Adipocyte (in vitro differentiated cells): ENCODE results near the gene STK4.

Experiments
- DNase-seq: peaks from one replicate; pipeline ENCODE4 v3.0.0-alpha.2; 2015; ENCODE audit warnings: low read depth
- H3K27me3 ChIP-seq: replicated peaks from 2 replicates; pipeline ENCODE4 v1.7.0; 2013; ENCODE audit warnings: mild to moderate bottlenecking, low read length, moderate library complexity; ENCODE audit not compliant: control insufficient read depth, insufficient read depth
- H3K36me3 ChIP-seq: 2 replicates; pipeline ENCODE4 v1.7.0; 2013; ENCODE audit warnings: low read length, mild to moderate bottlenecking, moderate library complexity; ENCODE audit not compliant: control insufficient read depth, insufficient read depth, severe bottlenecking
- H3K4me1 ChIP-seq: 2 replicates; pipeline ENCODE4 v1.7.0; 2013; ENCODE audit warnings: mild to moderate bottlenecking, low read length, moderate library complexity; ENCODE audit not compliant: control insufficient read depth, insufficient read depth
- H3K4me3 ChIP-seq: 2 replicates; pipeline ENCODE4 v1.7.0; 2013; ENCODE audit warnings: mild to moderate bottlenecking, low read length, moderate library complexity
- H3K9ac ChIP-seq: 2 replicates; pipeline ENCODE4 v1.7.0; 2013; ENCODE audit warnings: mild to moderate bottlenecking, low read length, moderate library complexity
- H3K9me3 ChIP-seq: 2 replicates; pipeline ENCODE4 v1.7.0; 2013; ENCODE audit warnings: mild to moderate bottlenecking, low read length, moderate library complexity; ENCODE audit not compliant: control insufficient read depth

STK4 gene

GRCh38 chr20:45117581-45117980 lies 151.3 kb downstream of the STK4 start:
- Histone ChIP-seq H3K9ac (no peak overlapping the region), H3K4me3 (no peak overlapping the region), H3K9me3 (no peaks in the 10 kb centered on the region), H3K4me1 (no peaks in the 10 kb centered on the region), H3K36me3 (no peaks in the 10 kb centered on the region), H3K27me3 (peaks cover 38% of the 10 kb centered on the region)
- no peak for DNase-seq

GRCh38 chr20:45118028-45118427 lies 151.7 kb downstream of the STK4 start:
- Histone ChIP-seq H3K27me3 (peaks cover 40% of the 10 kb centered on the region), H3K4me1 (no peaks in the 10 kb centered on the region), H3K9ac (no peak overlapping the region), H3K36me3 (no peaks in the 10 kb centered on the region), H3K9me3 (no peaks in the 10 kb centered on the region), H3K4me3 (no peak overlapping the region)
- no peak for DNase-seq

GRCh38 chr20:45119556-45120266 lies 153.4 kb downstream of the STK4 start:
- Histone ChIP-seq H3K9ac (no peak overlapping the region), H3K4me3 (no peak overlapping the region), H3K9me3 (peaks cover 7% of the 10 kb centered on the region), H3K36me3 (no peaks in the 10 kb centered on the region), H3K4me1 (no peaks in the 10 kb centered on the region), H3K27me3 (peaks cover 50% of the 10 kb centered on the region)
- no peak for DNase-seq

- Histone ChIP-seq H3K9me3 (peaks cover 7% of the 10 kb centered on the region), H3K9ac (no peak overlapping the region), H3K27me3 (peaks cover 52% of the 10 kb centered on the region), H3K4me1 (no peaks in the 10 kb centered on the region), H3K4me3 (no peak overlapping the region), H3K36me3 (no peaks in the 10 kb centered on the region)
- DNase-seq: no peak
Measured at GRCh38 chr20:45121388-45121787, 155.1 kb downstream of the STK4 start.

- Histone ChIP-seq H3K9ac (no peak within 1 kb of the TSS), H3K4me3 (no peak within 1 kb of the TSS), H3K27me3 (peaks cover 41% of the 10 kb centered on the region), H3K9me3 (peaks cover 7% of the 10 kb centered on the region), H3K36me3 (no peaks in the 10 kb centered on the region), H3K4me1 (no peaks in the 10 kb centered on the region)
- DNase-seq: no peak
Measured at GRCh38 chr20:45124365-45124764, 158.1 kb downstream of the STK4 start, which contains the start of gene WFDC12. Gene WFDC12 (minus strand): TSS chr20:45124465. CDS start chr20:45124447, 18 bp downstream.

- H3K4me3 ChIP-seq: no peak overlapping the region
- H3K4me1 ChIP-seq: no peaks in the 10 kb centered on the region
- peaks cover 7% of the 10 kb centered on the region for H3K9me3 ChIP-seq
- H3K27me3 ChIP-seq: peaks cover 33% of the 10 kb centered on the region
- no peak overlapping the region for H3K9ac ChIP-seq
- no peak for DNase-seq
- H3K36me3 ChIP-seq: no peaks in the 10 kb centered on the region
Measured at GRCh38 chr20:45128099-45128498, 161.8 kb downstream of the STK4 start.
